HG02970 (cell line): Measurements from ENCODE around the gene BRAF.
"Not testable (repeated sequence)": the region's sequence is repeated elsewhere in the genome, so short reads cannot be mapped to it uniquely, and the experiment has no call there.

Experiments
- ATAC-seq: cut with Tn5 transposase; IDR thresholded peaks from one replicate; pipeline ENCODE4 v1.9.1; 2021; ENCODE audit warnings: mild to moderate bottlenecking, moderate library complexity, moderate number of reproducible peaks; ENCODE audit not compliant: unreplicated experiment, low FRiP score

BRAF gene

GRCh38 chr7:140883378-140883777, 41.4 kb downstream of the BRAF start:
- no peak for ATAC-seq

GRCh38 chr7:140882834-140883233, 41.9 kb downstream of the BRAF start:
- not testable (repeated sequence) for ATAC-seq

GRCh38 chr7:140881507-140882228, 43.1 kb downstream of the BRAF start:
- ATAC-seq = no peak

- no peak for ATAC-seq
Observed at GRCh38 chr7:140877249-140877524, 47.5 kb downstream of the BRAF start.

DNA sequence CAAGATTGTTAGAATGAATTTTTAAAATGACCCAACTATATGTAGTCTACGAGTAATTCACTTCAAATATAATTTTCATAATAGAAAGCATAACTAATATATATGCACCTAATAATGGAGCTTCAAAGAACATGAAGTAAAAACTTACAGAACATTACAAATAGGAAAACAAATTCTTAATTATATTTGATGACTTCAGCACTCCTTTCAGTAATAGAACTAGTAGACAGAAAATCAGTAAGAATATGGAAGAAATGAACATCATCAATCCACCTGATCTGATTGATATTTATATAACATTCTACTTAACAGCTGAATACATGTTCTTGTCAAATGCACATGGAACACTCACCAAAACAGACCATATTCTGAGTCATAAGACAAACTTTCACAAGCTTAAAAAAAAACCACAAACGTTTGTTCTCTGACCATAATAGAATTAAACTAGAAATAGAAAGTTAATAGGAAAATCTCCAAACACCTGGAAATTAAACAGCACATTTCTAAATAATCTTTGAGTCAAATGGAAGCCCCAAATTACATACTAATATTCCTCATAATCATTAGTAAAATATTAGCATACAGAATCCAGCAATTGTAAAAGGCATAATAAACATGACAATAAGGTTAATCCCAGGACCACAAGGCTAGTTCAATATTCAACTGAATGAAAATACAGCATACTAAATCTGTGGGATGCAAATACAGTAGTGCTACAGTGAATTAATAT, 48.0 kb downstream of the BRAF start:
- peak; percentile 47 for ATAC-seq

GRCh38 chr7:140873434-140873833, 51.3 kb downstream of the BRAF start:
- ATAC-seq = no peak

DNA sequence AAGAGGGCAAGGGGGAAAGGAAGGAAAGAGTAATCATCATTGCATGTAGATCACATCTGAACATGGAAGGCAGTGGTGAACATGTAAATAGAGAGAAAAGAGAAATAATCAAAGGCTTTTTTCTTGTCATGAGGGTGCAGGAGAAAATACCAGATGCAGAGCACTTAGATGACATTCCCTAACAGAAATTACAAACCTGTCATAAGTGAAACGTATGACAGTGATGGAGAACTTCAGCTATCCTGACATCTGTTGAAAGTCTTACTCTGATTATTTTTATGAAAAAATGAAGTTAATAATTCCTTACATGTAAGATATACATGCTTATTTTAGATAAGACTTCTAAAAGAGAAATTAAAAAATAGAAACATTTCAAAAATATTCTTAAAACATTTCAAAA, 54.7 kb downstream of the BRAF start:
- ATAC-seq = no peak

- no peak for ATAC-seq
Observed at GRCh38 chr7:140869430-140869829, 55.3 kb downstream of the BRAF start.

GRCh38 chr7:140867467-140868462, 57.0 kb downstream of the BRAF start:
- no peak for ATAC-seq

GRCh38 chr7:140866926-140867325, 57.8 kb downstream of the BRAF start:
- ATAC-seq = no peak

- no peak for ATAC-seq
Observed at GRCh38 chr7:140864732-140865131, 60.0 kb downstream of the BRAF start.

DNA sequence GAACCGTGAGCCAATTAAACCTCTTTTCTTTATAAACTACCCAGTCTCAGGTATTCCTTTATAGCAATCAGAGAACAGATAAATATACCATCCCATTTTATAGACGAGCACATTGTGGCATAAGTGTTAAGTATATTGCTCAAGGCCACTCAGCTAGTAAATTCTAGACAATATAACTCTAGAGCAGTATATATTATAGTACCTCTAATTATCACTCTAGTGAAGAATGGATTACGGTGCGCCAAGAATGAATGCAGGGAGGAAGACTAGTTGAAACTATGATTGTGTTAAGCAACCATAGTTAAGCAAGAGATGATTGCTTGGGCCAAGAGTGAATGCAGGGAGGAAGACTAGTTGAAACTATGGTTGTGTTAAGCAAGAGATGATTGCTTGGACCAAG, 60.9 kb downstream of the BRAF start:
- ATAC-seq = no peak

GRCh38 chr7:140863184-140863583, 61.5 kb downstream of the BRAF start:
- ATAC-seq = no peak

DNA sequence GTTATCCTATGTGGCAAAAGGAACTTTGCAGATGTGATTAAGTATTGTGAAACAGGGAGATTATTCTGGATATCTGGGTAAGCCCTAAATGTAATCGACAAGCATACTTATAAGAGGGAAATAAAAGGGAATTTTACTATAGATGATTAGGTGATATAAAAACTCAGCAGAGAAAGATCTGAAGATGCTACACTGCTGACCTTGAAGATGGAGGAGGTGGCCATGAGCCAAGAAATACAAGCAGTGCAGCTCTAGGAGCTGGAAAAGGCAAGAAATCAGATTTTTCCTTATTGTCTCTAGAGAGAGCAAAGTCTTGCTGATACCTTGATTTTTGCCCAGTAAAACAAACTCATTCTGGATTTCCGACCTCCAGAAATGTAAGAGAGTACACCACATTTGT, 67.7 kb downstream of the BRAF start:
- no peak for ATAC-seq

GRCh38 chr7:140841166-140841715, 83.5 kb downstream of the BRAF start:
- no peak for ATAC-seq

DNA sequence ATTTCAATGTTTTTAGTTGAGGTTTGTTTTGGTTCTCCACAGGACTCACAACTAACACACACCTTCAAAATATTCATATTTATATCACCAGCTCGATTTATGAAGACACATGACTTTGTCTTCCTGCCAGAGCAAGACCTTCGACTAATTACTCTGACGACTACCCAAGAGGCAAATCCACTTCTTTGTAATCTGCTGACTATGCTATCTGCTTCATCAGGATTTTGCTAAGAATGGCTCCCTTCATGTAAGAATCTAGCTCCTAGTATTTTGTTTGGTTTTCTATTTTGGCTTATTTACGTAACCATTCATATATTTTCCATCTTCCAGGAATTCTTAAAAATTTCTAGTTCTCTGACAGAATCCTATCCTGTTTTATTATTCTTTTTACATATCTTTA, 93.0 kb downstream of the BRAF start:
- ATAC-seq = no peak

GRCh38 chr7:140829720-140830119, 95.0 kb downstream of the BRAF start:
- ATAC-seq = no peak

DNA sequence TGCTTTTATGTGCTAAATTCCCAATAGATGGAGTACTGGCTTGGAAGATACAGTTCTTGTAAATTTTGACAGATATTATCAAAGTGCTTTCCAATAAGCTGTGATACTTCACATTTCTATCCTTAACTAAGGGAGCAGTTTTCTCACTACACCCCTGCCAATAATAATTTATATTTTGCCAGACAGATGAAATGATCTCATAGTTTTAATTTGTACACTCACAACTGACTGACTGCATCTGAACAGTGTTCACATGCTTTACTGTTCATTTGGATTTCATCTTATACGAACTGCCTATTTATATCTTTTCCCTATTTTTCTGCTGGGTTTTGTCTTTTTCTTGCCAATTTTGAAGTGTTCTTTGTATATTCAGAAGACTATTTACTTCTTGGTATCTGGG, 96.0 kb downstream of the BRAF start:
- ATAC-seq = no peak

DNA sequence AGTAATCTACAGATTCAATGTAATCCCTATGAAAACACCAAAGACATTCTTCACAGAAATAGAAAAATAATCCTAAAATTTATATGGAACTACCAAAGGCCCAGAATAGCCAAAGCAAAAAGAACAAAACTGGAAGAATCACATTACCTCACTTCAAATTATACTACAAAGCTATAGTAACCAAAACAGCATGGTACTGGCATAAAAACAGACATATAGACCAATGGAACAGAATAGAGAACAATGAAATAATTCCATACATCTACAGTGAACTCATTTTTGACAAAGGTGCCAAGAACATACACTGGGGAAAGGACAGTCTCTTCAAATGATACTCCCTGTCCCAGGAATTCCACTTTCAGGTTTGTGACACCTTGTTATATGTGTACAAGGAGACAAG, 107.3 kb downstream of the BRAF start:
- not testable (repeated sequence) for ATAC-seq

- no peak for ATAC-seq
Observed at GRCh38 chr7:140810830-140811556, 113.7 kb downstream of the BRAF start.
